Measurements from ENCODE around the gene ANKRD39. TPM values are rescaled to one million over a fixed set of nuclear protein-coding genes. Genes with fewer than 3 reads are reported as not detected.

The ANKRD39 gene
- total and polyA plus RNA-seq, 2 donors (not counting 1 experiment from before 2014, with no cell fraction given) = 14.8 to 19.3 TPM

DNA sequence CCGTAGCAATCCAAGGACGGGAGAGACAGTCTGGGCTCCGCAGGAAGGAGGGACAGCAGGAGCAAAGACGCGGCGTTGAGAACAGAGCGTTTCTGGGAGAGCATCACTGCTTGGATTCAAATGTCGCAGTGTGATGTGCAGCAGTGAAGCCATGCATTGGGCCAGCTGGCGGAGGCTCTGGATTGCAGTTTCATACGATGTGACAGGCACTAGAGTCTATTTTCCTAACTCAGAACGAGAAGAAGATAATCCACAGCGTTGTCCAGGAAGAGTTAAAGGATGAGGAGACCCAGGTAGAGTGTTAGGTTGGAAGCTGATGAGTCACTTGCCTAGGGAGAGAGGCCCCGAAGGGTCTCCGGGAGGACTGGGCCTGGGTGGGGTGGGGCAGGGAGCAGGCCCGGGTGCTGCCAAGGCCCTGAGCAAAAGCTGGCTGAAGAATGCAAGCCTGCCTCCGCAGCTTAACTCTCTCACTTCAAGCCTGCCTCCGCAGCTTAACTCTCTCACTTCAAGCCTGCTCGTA is 29.7 kb upstream of the ANKRD39 start:
- intact Hi-C loops (cut with micrococcal nuclease) = no loop called here
- H3K4me1 Mint-ChIP-seq = peaks cover 21% of the 10 kb centered on the region
- peaks cover 0 to 8% (median 0%) of the 10 kb centered on the region in 4 experiments for H3K27me3 ChIP-seq (replicated peaks in 1 of 4; ENCODE audit: control extremely low read depth in 1 of 4, control insufficient read depth in 3 of 4, insufficient read depth in 4 of 4, low read length in 3 of 4)
- H3K9ac ChIP-seq (ENCODE audit: low read length) = no peak overlapping the region
- no peak overlapping the region for H3K27ac ChIP-seq (ENCODE audit: low read length in 2 of 2)
- no peaks in the 10 kb centered on the region for H3K79me2 ChIP-seq (ENCODE audit: control insufficient read depth, insufficient read depth, low read length)
- DNase-seq (no peak), ATAC-seq (ENCODE audit: low read depth) (no peak)
- no peaks in the 10 kb centered on the region for H4K20me1 ChIP-seq (ENCODE audit: control insufficient read depth, insufficient read depth, low read length, poor library complexity, severe bottlenecking)
- TF ChIP-seq, protein P1, sequence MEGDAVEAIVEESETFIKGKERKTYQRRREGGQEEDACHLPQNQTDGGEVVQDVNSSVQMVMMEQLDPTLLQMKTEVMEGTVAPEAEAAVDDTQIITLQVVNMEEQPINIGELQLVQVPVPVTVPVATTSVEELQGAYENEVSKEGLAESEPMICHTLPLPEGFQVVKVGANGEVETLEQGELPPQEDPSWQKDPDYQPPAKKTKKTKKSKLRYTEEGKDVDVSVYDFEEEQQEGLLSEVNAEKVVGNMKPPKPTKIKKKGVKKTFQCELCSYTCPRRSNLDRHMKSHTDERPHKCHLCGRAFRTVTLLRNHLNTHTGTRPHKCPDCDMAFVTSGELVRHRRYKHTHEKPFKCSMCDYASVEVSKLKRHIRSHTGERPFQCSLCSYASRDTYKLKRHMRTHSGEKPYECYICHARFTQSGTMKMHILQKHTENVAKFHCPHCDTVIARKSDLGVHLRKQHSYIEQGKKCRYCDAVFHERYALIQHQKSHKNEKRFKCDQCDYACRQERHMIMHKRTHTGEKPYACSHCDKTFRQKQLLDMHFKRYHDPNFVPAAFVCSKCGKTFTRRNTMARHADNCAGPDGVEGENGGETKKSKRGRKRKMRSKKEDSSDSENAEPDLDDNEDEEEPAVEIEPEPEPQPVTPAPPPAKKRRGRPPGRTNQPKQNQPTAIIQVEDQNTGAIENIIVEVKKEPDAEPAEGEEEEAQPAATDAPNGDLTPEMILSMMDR (IDR thresholded peaks at IDR 0.05) = no peak
- TF ChIP-seq EZH2 (IDR thresholded peaks at IDR 0.05; ENCODE audit: borderline replicate concordance, insufficient read depth, low read depth, low read length, poor library complexity, severe bottlenecking) = no peak
- H3K9me3 Mint-ChIP-seq (ENCODE audit: insufficient read depth) = no peaks in the 10 kb centered on the region
- 91% methylated on average over 17 of the region's 18 CpGs for WGBS (ENCODE audit: insufficient coverage)
- POLR2A ChIA-PET = interaction anchor here (0.6 kb wide), 1 partner anchor 15 kb away, joined by 7 read pairs; no protein-coding TSS in a partner anchor
- CTCF ChIA-PET = interaction anchor here (0.7 kb wide), 1 partner anchor 13 kb away, joined by 3 read pairs; no protein-coding TSS in a partner anchor
- no peaks in the 10 kb centered on the region for H3K9me3 ChIP-seq (ENCODE audit: control extremely low read depth in 1 of 3, control insufficient read depth in 2 of 3, insufficient read depth in 1 of 3, low read length in 2 of 3)
- no peaks in the 10 kb centered on the region for H3K36me3 ChIP-seq (replicated peaks in 1 of 2; ENCODE audit: control extremely low read depth in 1 of 2, control insufficient read depth in 1 of 2, extremely low read depth in 1 of 2, insufficient read depth in 2 of 2, low read length in 1 of 2)
- no peak overlapping the region for H3K4me3 ChIP-seq (ENCODE audit: control extremely low read depth in 1 of 5, extremely low read depth in 1 of 5, insufficient read depth in 1 of 5, low read depth in 2 of 5, low read length in 4 of 5)
- H3K4me3 Mint-ChIP-seq = peak overlapping the region; percentile 39
- H3K27ac Mint-ChIP-seq = peak overlapping the region; percentile 23
- no peak overlapping the region for H2AFZ ChIP-seq (ENCODE audit: insufficient read depth, low read depth, low read length, poor library complexity, severe bottlenecking)
- H3K27me3 Mint-ChIP-seq = no peaks in the 10 kb centered on the region
- peaks cover 14 to 19% of the 10 kb centered on the region in 2 donors for H3K4me1 ChIP-seq (ENCODE audit: control insufficient read depth in 2 of 2, insufficient read depth in 2 of 2, low read length in 2 of 2)
- peak overlapping the region; percentile 41 for H3K4me2 ChIP-seq (replicated peaks; ENCODE audit: low read depth, low read length, poor library complexity, severe bottlenecking)

DNA sequence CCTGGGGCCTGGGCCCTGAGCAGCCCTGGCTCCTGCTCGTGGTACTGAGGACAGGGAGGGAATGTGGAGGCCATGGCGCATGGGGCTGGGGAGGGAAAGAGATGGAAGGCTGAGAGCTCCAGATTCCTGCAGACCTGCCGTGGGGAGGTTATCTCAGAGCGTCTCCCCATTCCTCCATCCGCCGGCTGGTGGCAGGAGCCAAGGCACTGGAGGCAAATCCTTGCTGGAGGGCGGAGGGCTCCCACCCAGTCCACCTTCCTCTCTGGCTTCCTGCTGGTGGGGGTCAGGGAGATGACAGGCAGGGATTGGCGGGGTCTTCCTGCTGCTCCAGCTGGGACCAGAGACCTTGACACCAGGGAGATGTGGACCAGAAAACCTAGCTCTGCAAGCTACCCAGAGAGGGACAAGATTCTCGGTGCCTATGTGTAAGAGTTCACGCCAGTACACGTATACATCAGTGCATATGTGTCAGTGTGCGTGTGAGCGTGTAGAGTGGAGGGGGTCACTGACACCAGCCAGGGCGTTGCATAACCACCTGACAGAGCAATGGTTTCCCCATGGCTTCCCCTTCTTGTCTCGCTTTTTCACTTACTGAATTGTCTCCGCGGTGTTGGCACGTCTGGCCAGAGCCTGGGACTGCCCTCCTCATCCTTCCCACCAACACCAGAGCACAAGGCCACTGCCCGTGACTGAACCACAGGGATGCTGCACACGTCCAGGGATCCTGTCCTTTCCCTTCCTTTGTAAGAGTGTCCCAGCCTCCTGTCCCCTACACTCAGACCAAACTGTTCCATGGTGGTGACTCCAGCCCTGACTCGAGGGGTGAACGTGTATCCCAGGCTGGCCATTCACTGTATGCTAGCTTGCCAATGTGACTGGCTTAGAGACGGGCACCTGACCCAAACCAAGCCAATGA is 27.9 kb upstream of the ANKRD39 start:
- Mint-ChIP-seq H3K27ac (no peak overlapping the region), H3K4me1 (peaks cover 17% of the 10 kb centered on the region), H3K27me3 (no peaks in the 10 kb centered on the region), H3K4me3 (no peak overlapping the region), H3K9me3 (ENCODE audit: insufficient read depth) (no peaks in the 10 kb centered on the region)
- DNase-seq (no peak), ATAC-seq (ENCODE audit: low read depth) (no peak)
- ChIA-PET CTCF (no interaction called here), POLR2A (no interaction called here)
- Histone ChIP-seq H3K36me3 (replicated peaks in 1 of 2; ENCODE audit: control extremely low read depth in 1 of 2, control insufficient read depth in 1 of 2, extremely low read depth in 1 of 2, insufficient read depth in 2 of 2, low read length in 1 of 2) (no peaks in the 10 kb centered on the region), H3K27ac (ENCODE audit: low read length in 2 of 2) (no peak overlapping the region), H3K79me2 (ENCODE audit: control insufficient read depth, insufficient read depth, low read length) (no peaks in the 10 kb centered on the region), H3K27me3 (replicated peaks in 1 of 4; ENCODE audit: control extremely low read depth in 1 of 4, control insufficient read depth in 3 of 4, insufficient read depth in 4 of 4, low read length in 3 of 4) (peaks cover 0 to 8% (median 0%) of the 10 kb centered on the region in 4 experiments), H3K4me1 (ENCODE audit: control insufficient read depth in 2 of 2, insufficient read depth in 2 of 2, low read length in 2 of 2) (peaks cover 14 to 19% of the 10 kb centered on the region in 2 donors), H3K4me2 (replicated peaks; ENCODE audit: low read depth, low read length, poor library complexity, severe bottlenecking) (no peak overlapping the region), H2AFZ (ENCODE audit: insufficient read depth, low read depth, low read length, poor library complexity, severe bottlenecking) (no peak overlapping the region), H3K9me3 (ENCODE audit: control extremely low read depth in 1 of 3, control insufficient read depth in 2 of 3, insufficient read depth in 1 of 3, low read length in 2 of 3) (no peaks in the 10 kb centered on the region), H4K20me1 (ENCODE audit: control insufficient read depth, insufficient read depth, low read length, poor library complexity, severe bottlenecking) (no peaks in the 10 kb centered on the region), H3K4me3 (ENCODE audit: control extremely low read depth in 1 of 5, extremely low read depth in 1 of 5, insufficient read depth in 1 of 5, low read depth in 2 of 5, low read length in 4 of 5) (no peak overlapping the region), H3K9ac (ENCODE audit: low read length) (no peak overlapping the region)
- intact Hi-C loops (cut with micrococcal nuclease) = no loop called here
- no peak for TF ChIP-seq EZH2 (IDR thresholded peaks at IDR 0.05; ENCODE audit: borderline replicate concordance, insufficient read depth, low read depth, low read length, poor library complexity, severe bottlenecking)
- TF ChIP-seq, protein P1 (IDR thresholded peaks at IDR 0.05) = no peak
- 91% methylated on average over 22 of the region's 23 CpGs for WGBS (ENCODE audit: insufficient coverage)

Measured in B cell (primary cell).